Measurements from ENCODE around the gene NDUFAF2.
"Not testable (repeated sequence)": the region's sequence is repeated elsewhere in the genome, so short reads cannot be mapped to it uniquely, and the experiment has no call there.

The NDUFAF2 gene

GRCh38 chr5:61176631-61177030, 231.6 kb downstream of the NDUFAF2 start:
- no peak for DNase-seq (ENCODE audit: low read depth, low spot score)

GRCh38 chr5:61177070-61177469, 232.1 kb downstream of the NDUFAF2 start:
- DNase-seq (ENCODE audit: low read depth, low spot score): no peak

GRCh38 chr5:61177716-61178115, 232.7 kb downstream of the NDUFAF2 start:
- no peak for DNase-seq (ENCODE audit: low read depth, low spot score)

GRCh38 chr5:61178702-61179101, 233.7 kb downstream of the NDUFAF2 start:
- DNase-seq (ENCODE audit: low read depth, low spot score): no peak

- DNase-seq (ENCODE audit: low read depth, low spot score): no peak
Measured at GRCh38 chr5:61180886-61181285, 235.9 kb downstream of the NDUFAF2 start.

GRCh38 chr5:61182449-61182848, 237.4 kb downstream of the NDUFAF2 start:
- DNase-seq (ENCODE audit: low read depth, low spot score): no peak

- DNase-seq (ENCODE audit: low read depth, low spot score): no peak
Measured at GRCh38 chr5:61183538-61183937, 238.5 kb downstream of the NDUFAF2 start.

- no peak for DNase-seq (ENCODE audit: low read depth, low spot score)
Measured at GRCh38 chr5:61184708-61185107, 239.7 kb downstream of the NDUFAF2 start.

GRCh38 chr5:61186634-61187033, 241.6 kb downstream of the NDUFAF2 start:
- no peak for DNase-seq (ENCODE audit: low read depth, low spot score)

GRCh38 chr5:61187352-61187751, 242.3 kb downstream of the NDUFAF2 start:
- not testable (repeated sequence) for DNase-seq (ENCODE audit: low read depth, low spot score)

- DNase-seq (ENCODE audit: low read depth, low spot score): not testable (repeated sequence)
Measured at GRCh38 chr5:61187826-61188225, 242.8 kb downstream of the NDUFAF2 start.

- DNase-seq (ENCODE audit: low read depth, low spot score): no peak
Measured at GRCh38 chr5:61198606-61199005, 253.6 kb downstream of the NDUFAF2 start.

- DNase-seq (ENCODE audit: low read depth, low spot score): no peak
Measured at GRCh38 chr5:61200582-61201155, 255.7 kb downstream of the NDUFAF2 start.

- DNase-seq (ENCODE audit: low read depth, low spot score): no peak
Measured at GRCh38 chr5:61202213-61202612, 257.2 kb downstream of the NDUFAF2 start.
